ENCODE measurements around the gene USP6.

The USP6 gene

GRCh38 chr17:5100832-5101231 is 15.0 kb upstream of the USP6 start:
- no peak overlapping the region for H4K91ac ChIP-seq (ENCODE audit: low read length)
- peaks cover 68% of the 10 kb centered on the region for H3K9me3 ChIP-seq (ENCODE audit: control insufficient read depth, low read length)

DNA sequence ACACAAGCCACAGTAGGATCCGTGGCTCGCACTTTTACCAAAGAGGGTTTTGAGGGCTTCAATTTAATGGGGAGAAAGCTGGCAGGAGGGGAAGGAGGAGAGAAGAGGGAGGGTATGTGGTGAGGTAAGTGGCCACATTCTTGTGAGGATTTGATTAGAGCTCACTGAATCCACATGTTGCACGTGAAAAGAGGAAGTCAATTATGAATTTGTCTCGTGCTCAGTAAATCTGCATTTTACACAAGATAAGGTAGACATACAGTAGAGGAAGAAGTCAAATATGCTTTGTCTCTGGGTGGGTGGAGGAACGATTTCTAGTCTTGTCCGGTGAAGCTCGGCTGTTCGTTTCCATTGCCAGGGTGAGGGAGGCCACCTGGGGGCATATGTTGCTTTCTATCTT is 5.0 kb upstream of the USP6 start:
- peak; percentile 4 for DNase-seq
- Histone ChIP-seq H3K4ac (ENCODE audit: low read depth in 1 of 2, low read length in 2 of 2) (peak overlapping the region in 1 of 2 experiments; percentile 3), H3K27me3 (ENCODE audit: control insufficient read depth in 1 of 2, insufficient read depth in 1 of 2, low read length in 2 of 2) (peaks cover 0 to 6% of the 10 kb centered on the region in 2 experiments), H3K23ac (ENCODE audit: low read length in 2 of 2) (no peak overlapping the region), H4K91ac (ENCODE audit: low read length) (no peak overlapping the region), H2BK12ac (ENCODE audit: low read length in 2 of 2) (no peak overlapping the region), H3K4me2 (ENCODE audit: low read length, poor library complexity, severe bottlenecking) (peak overlapping the region; percentile 78), H2AK5ac (ENCODE audit: low read length, severe bottlenecking) (no peak overlapping the region), H3K27ac (ENCODE audit: low read length, poor library complexity, severe bottlenecking) (no peak overlapping the region), H3K36me3 (ENCODE audit: control insufficient read depth in 1 of 2, insufficient read depth in 2 of 2, low read depth in 1 of 2, low read length in 2 of 2) (peaks cover 31 to 44% of the 10 kb centered on the region in 2 experiments), H4K8ac (ENCODE audit: low read length) (no peak overlapping the region), H3K4me3 (ENCODE audit: insufficient read depth in 1 of 2, low read depth in 1 of 2, low read length in 2 of 2) (peak overlapping the region in 1 of 2 experiments; percentile 98), H2BK15ac (ENCODE audit: low read depth, poor library complexity, severe bottlenecking) (no peak overlapping the region), H2AFZ (ENCODE audit: low read depth, low read length) (no peak overlapping the region), H2BK120ac (ENCODE audit: low read depth, low read length) (no peak overlapping the region), H3K9me3 (ENCODE audit: control insufficient read depth, low read length) (peaks cover 21% of the 10 kb centered on the region), H3K18ac (ENCODE audit: low read depth in 1 of 2, low read length in 2 of 2) (no peak overlapping the region), H3K79me1 (replicated peaks; ENCODE audit: low read length, poor library complexity, severe bottlenecking) (peaks cover 21% of the 10 kb centered on the region), H2BK5ac (ENCODE audit: low read depth, low read length, poor library complexity, severe bottlenecking) (no peak overlapping the region), H3K4me1 (ENCODE audit: control insufficient read depth, insufficient read depth, low read depth, low read length) (peaks cover 7% of the 10 kb centered on the region), H3K14ac (ENCODE audit: low read length in 2 of 2) (no peak overlapping the region), H3K9ac (ENCODE audit: low read length) (peak overlapping the region; percentile 90)
- WGBS = 44% methylated on average over 8 of the region's 8 CpGs

More at GRCh38 chr17:5100832-5101231, 15.0 kb upstream of the USP6 start:
- no peak overlapping the region for H2BK5ac ChIP-seq (ENCODE audit: low read depth, low read length, poor library complexity, severe bottlenecking)
- peaks cover 7 to 9% of the 10 kb centered on the region in 2 experiments for H3K27me3 ChIP-seq (ENCODE audit: control insufficient read depth in 1 of 2, insufficient read depth in 1 of 2, low read length in 2 of 2)
- H2BK12ac ChIP-seq (ENCODE audit: low read length in 2 of 2) = no peak overlapping the region
- H3K27ac ChIP-seq (ENCODE audit: low read length, poor library complexity, severe bottlenecking) = no peak overlapping the region
- H2AFZ ChIP-seq (ENCODE audit: low read depth, low read length) = no peak overlapping the region
- no peak overlapping the region for H3K18ac ChIP-seq (ENCODE audit: low read depth in 1 of 2, low read length in 2 of 2)
- H3K4me1 ChIP-seq (ENCODE audit: control insufficient read depth, insufficient read depth, low read depth, low read length) = no peaks in the 10 kb centered on the region
- no peak for DNase-seq
- H3K36me3 ChIP-seq (ENCODE audit: control insufficient read depth in 1 of 2, insufficient read depth in 2 of 2, low read depth in 1 of 2, low read length in 2 of 2) = peaks cover 5 to 6% of the 10 kb centered on the region in 2 experiments
- H4K8ac ChIP-seq (ENCODE audit: low read length) = no peak overlapping the region
- no peak overlapping the region for H3K4me3 ChIP-seq (ENCODE audit: insufficient read depth in 1 of 2, low read depth in 1 of 2, low read length in 2 of 2)
- H3K4ac ChIP-seq (ENCODE audit: low read depth in 1 of 2, low read length in 2 of 2) = no peak overlapping the region
- no peak overlapping the region for H3K14ac ChIP-seq (ENCODE audit: low read length in 2 of 2)
- H2AK5ac ChIP-seq (ENCODE audit: low read length, severe bottlenecking) = no peak overlapping the region
- WGBS = 88% methylated on average over 6 of the region's 6 CpGs
- H3K9ac ChIP-seq (ENCODE audit: low read length) = no peak overlapping the region
- H2BK120ac ChIP-seq (ENCODE audit: low read depth, low read length) = no peak overlapping the region
- H3K4me2 ChIP-seq (ENCODE audit: low read length, poor library complexity, severe bottlenecking) = no peak overlapping the region
- no peaks in the 10 kb centered on the region for H3K79me1 ChIP-seq (replicated peaks; ENCODE audit: low read length, poor library complexity, severe bottlenecking)
- no peak overlapping the region for H3K23ac ChIP-seq (ENCODE audit: low read length in 2 of 2)
- H2BK15ac ChIP-seq (ENCODE audit: low read depth, poor library complexity, severe bottlenecking) = no peak overlapping the region

DNA sequence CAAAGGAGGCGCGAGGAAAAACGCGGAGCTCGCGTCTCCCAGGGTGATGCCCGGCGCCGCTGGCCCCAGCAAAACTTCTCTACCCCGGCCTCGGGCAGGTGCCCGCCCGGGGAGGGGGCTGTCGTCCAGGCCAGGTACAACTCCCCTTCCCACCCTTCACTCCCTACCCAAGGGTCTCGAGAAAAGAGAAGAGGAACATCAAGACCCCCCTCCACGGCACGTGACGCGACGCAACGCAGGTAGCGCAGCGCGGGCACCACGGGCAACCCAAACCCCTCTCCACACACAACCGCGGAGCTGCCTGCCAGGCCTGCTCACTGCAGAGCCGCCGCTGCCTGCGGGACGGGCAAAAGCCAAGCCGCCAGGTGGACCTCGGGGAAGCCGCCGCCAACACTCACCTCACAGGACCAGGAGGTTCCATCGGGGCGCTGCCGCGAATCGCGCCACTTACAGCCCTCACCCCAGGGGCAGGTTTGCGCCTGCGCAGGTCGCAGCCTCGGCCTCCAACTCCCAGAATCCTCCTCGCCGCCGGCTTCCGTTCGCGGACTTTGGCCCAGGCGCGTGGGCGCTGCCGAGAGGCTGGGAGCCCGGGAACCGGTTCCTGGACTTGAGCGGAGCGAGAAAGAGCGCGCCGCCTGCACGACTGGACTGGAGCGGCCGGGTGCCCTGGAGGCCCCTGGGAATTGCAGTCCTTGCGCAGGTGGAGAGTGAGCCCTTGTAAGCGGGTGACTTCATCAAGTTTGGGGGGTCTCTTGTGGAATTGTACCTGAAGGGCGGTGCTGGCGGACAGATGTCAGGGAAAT is 4.2 kb upstream of the USP6 start, which contains the start of gene ZNF232:
Gene ZNF232, minus strand, starts transcription at position 477 of the 803 bp plus-strand sequence. Its CDS starts 56 bp downstream, at position 421.
- no peak within 1 kb of the TSS for H2BK120ac ChIP-seq (ENCODE audit: low read depth, low read length)
- no peak within 1 kb of the TSS for H2AK5ac ChIP-seq (ENCODE audit: low read length, severe bottlenecking)
- peaks cover 21% of the 10 kb centered on the region for H3K79me1 ChIP-seq (replicated peaks; ENCODE audit: low read length, poor library complexity, severe bottlenecking)
- peak within 1 kb of the TSS in 1 of 2 experiments; percentile 96 for H3K23ac ChIP-seq (ENCODE audit: low read length in 2 of 2)
- peak within 1 kb of the TSS in 1 of 2 experiments; percentile 97 for H3K14ac ChIP-seq (ENCODE audit: low read length in 2 of 2)
- peak within 1 kb of the TSS; percentile 90 for H3K9ac ChIP-seq (ENCODE audit: low read length)
- peak; percentile 92 for DNase-seq
- peaks cover 17% of the 10 kb centered on the region for H3K9me3 ChIP-seq (ENCODE audit: control insufficient read depth, low read length)
- peak within 1 kb of the TSS; percentile 72 to 98 for H3K18ac ChIP-seq (ENCODE audit: low read depth in 1 of 2, low read length in 2 of 2)
- peaks cover 0 to 13% of the 10 kb centered on the region in 2 experiments for H3K27me3 ChIP-seq (ENCODE audit: control insufficient read depth in 1 of 2, insufficient read depth in 1 of 2, low read length in 2 of 2)
- H3K27ac ChIP-seq (ENCODE audit: low read length, poor library complexity, severe bottlenecking) = peak within 1 kb of the TSS; percentile 56
- H2BK15ac ChIP-seq (ENCODE audit: low read depth, poor library complexity, severe bottlenecking) = no peak within 1 kb of the TSS
- peak within 1 kb of the TSS; percentile 78 for H3K4me2 ChIP-seq (ENCODE audit: low read length, poor library complexity, severe bottlenecking)
- H3K4ac ChIP-seq (ENCODE audit: low read depth in 1 of 2, low read length in 2 of 2) = peak within 1 kb of the TSS; percentile 54 to 69
- peaks cover 28 to 36% of the 10 kb centered on the region in 2 experiments for H3K36me3 ChIP-seq (ENCODE audit: control insufficient read depth in 1 of 2, insufficient read depth in 2 of 2, low read depth in 1 of 2, low read length in 2 of 2)
- peak within 1 kb of the TSS; percentile 71 for H4K91ac ChIP-seq (ENCODE audit: low read length)
- H4K8ac ChIP-seq (ENCODE audit: low read length) = peak within 1 kb of the TSS; percentile 85
- no peak within 1 kb of the TSS for H2BK5ac ChIP-seq (ENCODE audit: low read depth, low read length, poor library complexity, severe bottlenecking)
- H3K4me3 ChIP-seq (ENCODE audit: insufficient read depth in 1 of 2, low read depth in 1 of 2, low read length in 2 of 2) = peak within 1 kb of the TSS; percentile 79 to 98
- H3K4me1 ChIP-seq (ENCODE audit: control insufficient read depth, insufficient read depth, low read depth, low read length) = peaks cover 7% of the 10 kb centered on the region
- under 1% methylated on average over 43 of the region's 69 CpGs for WGBS
- peak within 1 kb of the TSS; percentile 100 for H2AFZ ChIP-seq (ENCODE audit: low read depth, low read length)
- no peak within 1 kb of the TSS for H2BK12ac ChIP-seq (ENCODE audit: low read length in 2 of 2)

DNA sequence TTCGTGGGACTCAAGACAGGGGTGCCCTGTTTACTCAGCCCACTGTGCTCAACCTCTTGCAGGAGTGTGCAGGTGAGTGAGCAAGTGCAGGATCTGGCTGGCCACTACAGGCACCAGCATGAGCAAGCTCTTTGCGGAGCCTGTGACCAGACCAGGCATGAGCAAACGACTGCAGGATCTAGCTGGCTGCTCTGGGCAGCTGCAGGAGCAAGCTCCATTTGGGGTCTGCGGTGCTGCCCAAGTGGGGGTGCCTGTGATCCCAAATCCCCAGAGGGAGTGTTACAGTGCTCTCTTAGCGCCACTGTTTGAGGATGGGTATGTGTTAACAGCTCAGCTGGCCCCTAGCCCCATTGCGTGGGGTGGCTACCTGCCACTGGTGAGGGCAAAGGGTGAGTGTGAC is 2.4 kb downstream of the USP6 start:
- H3K4ac ChIP-seq (ENCODE audit: low read depth in 1 of 2, low read length in 2 of 2) = no peak overlapping the region
- no peak overlapping the region for H2BK5ac ChIP-seq (ENCODE audit: low read depth, low read length, poor library complexity, severe bottlenecking)
- no peak overlapping the region for H3K14ac ChIP-seq (ENCODE audit: low read length in 2 of 2)
- no peak for DNase-seq
- H3K9me3 ChIP-seq (ENCODE audit: control insufficient read depth, low read length) = peaks cover 13% of the 10 kb centered on the region
- no peak overlapping the region for H2BK12ac ChIP-seq (ENCODE audit: low read length in 2 of 2)
- H2BK120ac ChIP-seq (ENCODE audit: low read depth, low read length) = no peak overlapping the region
- no peak overlapping the region for H3K9ac ChIP-seq (ENCODE audit: low read length)
- H3K4me3 ChIP-seq (ENCODE audit: insufficient read depth in 1 of 2, low read depth in 1 of 2, low read length in 2 of 2) = no peak overlapping the region
- no peak overlapping the region for H2BK15ac ChIP-seq (ENCODE audit: low read depth, poor library complexity, severe bottlenecking)
- no peak overlapping the region for H3K27ac ChIP-seq (ENCODE audit: low read length, poor library complexity, severe bottlenecking)
- H3K36me3 ChIP-seq (ENCODE audit: control insufficient read depth in 1 of 2, insufficient read depth in 2 of 2, low read depth in 1 of 2, low read length in 2 of 2) = peaks cover 11 to 12% of the 10 kb centered on the region in 2 experiments
- no peak overlapping the region for H4K91ac ChIP-seq (ENCODE audit: low read length)
- no peak overlapping the region for H2AK5ac ChIP-seq (ENCODE audit: low read length, severe bottlenecking)
- no peaks in the 10 kb centered on the region for H3K79me1 ChIP-seq (replicated peaks; ENCODE audit: low read length, poor library complexity, severe bottlenecking)
- no peak overlapping the region for H3K18ac ChIP-seq (ENCODE audit: low read depth in 1 of 2, low read length in 2 of 2)
- peaks cover 31 to 52% of the 10 kb centered on the region in 2 experiments for H3K27me3 ChIP-seq (ENCODE audit: control insufficient read depth in 1 of 2, insufficient read depth in 1 of 2, low read length in 2 of 2)
- no peak overlapping the region for H3K23ac ChIP-seq (ENCODE audit: low read length in 2 of 2)
- no peak overlapping the region for H4K8ac ChIP-seq (ENCODE audit: low read length)
- 80% methylated on average over 6 of the region's 6 CpGs for WGBS
- no peak overlapping the region for H2AFZ ChIP-seq (ENCODE audit: low read depth, low read length)
- no peak overlapping the region for H3K4me2 ChIP-seq (ENCODE audit: low read length, poor library complexity, severe bottlenecking)
- H3K4me1 ChIP-seq (ENCODE audit: control insufficient read depth, insufficient read depth, low read depth, low read length) = peaks cover 10% of the 10 kb centered on the region

Measured in mesenchymal stem cell (in vitro differentiated cells and primary cell).